Cardiac muscle cell (in vitro differentiated cells and primary cell): ENCODE measurements around the gene ATAD2B. TPM values are rescaled to one million over a fixed set of nuclear protein-coding genes. Genes with fewer than 3 reads are reported as not detected.

ENCODE experiments used
- DNase-seq, 2 donors: peaks; one replicate each; pipeline versions ENCODE4 v3.0.0 to v3.0.0-alpha.2; 2010 to 2017; ENCODE audit warnings: low read depth in 1 of 2, low spot score in 1 of 2
- H3K27ac ChIP-seq: fragments of 200-600 bp; sonication (generic); 2 replicates; pipeline ENCODE4 v1.5.1; 2016
- H3K27me3 ChIP-seq: fragments of 200-600 bp; sonication (generic); 2 replicates; pipeline ENCODE4 v1.6.0; 2016; ENCODE audit warnings: control low read depth
- H3K36me3 ChIP-seq: fragments of 200-600 bp; sonication (generic); 2 replicates; pipeline ENCODE4 v1.5.1; 2016; ENCODE audit warnings: control low read depth
- H3K4me1 ChIP-seq: fragments of 200-600 bp; sonication (generic); 2 replicates; pipeline ENCODE4 v1.8.1; 2017; ENCODE audit warnings: low read depth, mild to moderate bottlenecking, mixed run types
- H3K4me3 ChIP-seq: fragments of 200-600 bp; sonication (generic); 2 replicates; pipeline ENCODE4 v1.5.1; 2016; ENCODE audit warnings: mild to moderate bottlenecking
- H3K9me3 ChIP-seq: fragments of 200-600 bp; sonication (generic); 2 replicates; pipeline ENCODE4 v1.5.1; 2017; ENCODE audit warnings: low read depth, mild to moderate bottlenecking, control low read depth
- CTCF ChIP-seq: IDR thresholded peaks from 2 replicates; pipeline ENCODE4 v1.5.1; 2012; ENCODE audit warnings: low read depth, mild to moderate bottlenecking, low read length
- polyA plus RNA-seq: library from polyadenylated mRNA; unstranded; fragments of >200 nt; fragmentation: Nextera tagmentation; extraction: Ambion mirVana; gene quantifications from 2 replicates; pipeline ENCODE4 v1.2.1, GENCODE V29; 2016
- total RNA-seq: library from RNA; depleted of rRNA; stranded (reverse); fragments of >200 nt; gene quantifications from 2 replicates; pipeline ENCODE4 v1.2.3, GENCODE V29; 2016

The ATAD2B gene
- total and polyA plus RNA-seq, 2 experiments from 2014 or later: 10.7 to 17.2 TPM

DNA sequence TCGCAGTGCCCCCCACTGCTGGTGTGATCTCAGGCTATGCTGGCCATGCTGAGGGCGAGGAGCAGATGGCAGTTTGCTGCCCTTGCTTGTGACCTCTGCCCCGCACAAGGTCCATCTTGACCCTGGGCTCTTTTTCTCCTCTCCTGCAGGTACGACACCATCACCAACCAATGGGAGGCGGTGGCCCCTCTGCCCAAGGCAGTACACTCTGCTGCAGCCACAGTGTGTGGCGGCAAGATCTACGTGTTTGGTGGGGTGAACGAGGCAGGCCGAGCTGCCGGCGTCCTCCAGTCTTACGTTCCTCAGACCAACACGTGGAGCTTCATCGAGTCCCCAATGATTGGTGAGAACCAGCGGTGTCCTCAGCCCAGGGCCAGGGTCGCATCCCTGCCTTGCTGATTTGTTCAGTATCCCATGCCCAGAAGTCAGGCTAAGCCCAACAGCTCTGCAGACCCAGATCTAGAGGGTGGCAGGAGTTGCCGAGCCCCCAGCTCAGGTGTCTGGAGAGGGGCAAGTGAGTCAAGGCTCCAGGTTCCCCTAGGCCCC lies 223.8 kb downstream of the ATAD2B start:
- no peak for TF ChIP-seq CTCF

GRCh38 chr2:23700627-23701026 lies 226.3 kb downstream of the ATAD2B start:
- no peaks in the 10 kb centered on the region for H3K4me1 ChIP-seq
- H3K4me3 ChIP-seq: no peak overlapping the region
- no peaks in the 10 kb centered on the region for H3K9me3 ChIP-seq
- H3K27ac ChIP-seq: no peak overlapping the region
- TF ChIP-seq CTCF: no peak
- H3K27me3 ChIP-seq: no peaks in the 10 kb centered on the region
- DNase-seq: no peak
- no peaks in the 10 kb centered on the region for H3K36me3 ChIP-seq

More for the DNA sequence above, 223.8 kb downstream of the ATAD2B start:
- no peaks in the 10 kb centered on the region for H3K36me3 ChIP-seq
- no peak for DNase-seq
- no peaks in the 10 kb centered on the region for H3K9me3 ChIP-seq
- no peaks in the 10 kb centered on the region for H3K27me3 ChIP-seq
- no peak overlapping the region for H3K27ac ChIP-seq
- no peaks in the 10 kb centered on the region for H3K4me1 ChIP-seq
- H3K4me3 ChIP-seq: no peak overlapping the region

- no peaks in the 10 kb centered on the region for H3K9me3 ChIP-seq
- H3K36me3 ChIP-seq: no peaks in the 10 kb centered on the region
- H3K4me3 ChIP-seq: no peak overlapping the region
- no peak for DNase-seq
- no peak overlapping the region for H3K27ac ChIP-seq
- H3K27me3 ChIP-seq: no peaks in the 10 kb centered on the region
- H3K4me1 ChIP-seq: no peaks in the 10 kb centered on the region
- no peak for TF ChIP-seq CTCF
Measured at GRCh38 chr2:23699580-23699925, 227.4 kb downstream of the ATAD2B start.

GRCh38 chr2:23698721-23699579 lies 228.0 kb downstream of the ATAD2B start:
- TF ChIP-seq CTCF: no peak
- Histone ChIP-seq H3K27ac (no peak overlapping the region), H3K4me1 (no peaks in the 10 kb centered on the region), H3K9me3 (no peaks in the 10 kb centered on the region), H3K4me3 (no peak overlapping the region), H3K27me3 (no peaks in the 10 kb centered on the region), H3K36me3 (no peaks in the 10 kb centered on the region)
- DNase-seq: peak in 1 of 2 donors; percentile 67

Other genes with a start within 250 kb of the ATAD2B start
- 14.7 and 19.1 TPM in 2 replicates for gene UBXN2A, start 13.3 kb upstream of the ATAD2B start, total RNA-seq
- gene UBXN2A, start 13.3 kb upstream of the ATAD2B start, polyA plus RNA-seq: 19.3 and 25.2 TPM in 2 replicates
- gene MFSD2B, start 83.0 kb upstream of the ATAD2B start, total RNA-seq: 0.14 and 0.69 TPM in 2 replicates
- gene MFSD2B, start 83.0 kb upstream of the ATAD2B start, polyA plus RNA-seq: 0.23 and 3.9 TPM in 2 replicates
- 7.7 and 8.1 TPM in 2 replicates for gene WDCP, start 120.3 kb upstream of the ATAD2B start, total RNA-seq
- gene WDCP, start 120.3 kb upstream of the ATAD2B start, polyA plus RNA-seq: 6.8 and 8.2 TPM in 2 replicates
- gene FKBP1B, start 122.6 kb upstream of the ATAD2B start, total RNA-seq: 39.4 and 43.1 TPM in 2 replicates
- gene FKBP1B, start 122.6 kb upstream of the ATAD2B start, polyA plus RNA-seq: 46.3 and 63.6 TPM in 2 replicates
- gene SF3B6, start 149.2 kb upstream of the ATAD2B start, total RNA-seq: 88.5 and 133 TPM in 2 replicates
- gene SF3B6, start 149.2 kb upstream of the ATAD2B start, polyA plus RNA-seq: 238 and 292 TPM in 2 replicates
- 25.4 and 55.5 TPM in 2 replicates for gene TP53I3, start 157.7 kb upstream of the ATAD2B start, total RNA-seq
- gene TP53I3, start 157.7 kb upstream of the ATAD2B start, polyA plus RNA-seq: 31.6 and 70.2 TPM in 2 replicates
- 3.2 TPM in 1 of 2 replicates, not detected in the other for gene PFN4, start 196.2 kb upstream of the ATAD2B start, total RNA-seq
- gene PFN4, start 196.2 kb upstream of the ATAD2B start, polyA plus RNA-seq: 0.36 and 1.9 TPM in 2 replicates
- 16.3 TPM in 2 replicates for gene FAM228B, start 196.3 kb upstream of the ATAD2B start, total RNA-seq
- gene FAM228B, start 196.3 kb upstream of the ATAD2B start, polyA plus RNA-seq: 42.3 and 60.5 TPM in 2 replicates
- gene FAM228A, start 247.9 kb upstream of the ATAD2B start, total RNA-seq: 1.7 and 3.0 TPM in 2 replicates
- 0.61 and 0.82 TPM in 2 replicates for gene FAM228A, start 247.9 kb upstream of the ATAD2B start, polyA plus RNA-seq